ENCODE measurements around the gene ZNF672.
"Not testable (repeated sequence)": the region's sequence is repeated elsewhere in the genome, so short reads cannot be mapped to it uniquely, and the experiment has no call there.

The ZNF672 gene

DNA sequence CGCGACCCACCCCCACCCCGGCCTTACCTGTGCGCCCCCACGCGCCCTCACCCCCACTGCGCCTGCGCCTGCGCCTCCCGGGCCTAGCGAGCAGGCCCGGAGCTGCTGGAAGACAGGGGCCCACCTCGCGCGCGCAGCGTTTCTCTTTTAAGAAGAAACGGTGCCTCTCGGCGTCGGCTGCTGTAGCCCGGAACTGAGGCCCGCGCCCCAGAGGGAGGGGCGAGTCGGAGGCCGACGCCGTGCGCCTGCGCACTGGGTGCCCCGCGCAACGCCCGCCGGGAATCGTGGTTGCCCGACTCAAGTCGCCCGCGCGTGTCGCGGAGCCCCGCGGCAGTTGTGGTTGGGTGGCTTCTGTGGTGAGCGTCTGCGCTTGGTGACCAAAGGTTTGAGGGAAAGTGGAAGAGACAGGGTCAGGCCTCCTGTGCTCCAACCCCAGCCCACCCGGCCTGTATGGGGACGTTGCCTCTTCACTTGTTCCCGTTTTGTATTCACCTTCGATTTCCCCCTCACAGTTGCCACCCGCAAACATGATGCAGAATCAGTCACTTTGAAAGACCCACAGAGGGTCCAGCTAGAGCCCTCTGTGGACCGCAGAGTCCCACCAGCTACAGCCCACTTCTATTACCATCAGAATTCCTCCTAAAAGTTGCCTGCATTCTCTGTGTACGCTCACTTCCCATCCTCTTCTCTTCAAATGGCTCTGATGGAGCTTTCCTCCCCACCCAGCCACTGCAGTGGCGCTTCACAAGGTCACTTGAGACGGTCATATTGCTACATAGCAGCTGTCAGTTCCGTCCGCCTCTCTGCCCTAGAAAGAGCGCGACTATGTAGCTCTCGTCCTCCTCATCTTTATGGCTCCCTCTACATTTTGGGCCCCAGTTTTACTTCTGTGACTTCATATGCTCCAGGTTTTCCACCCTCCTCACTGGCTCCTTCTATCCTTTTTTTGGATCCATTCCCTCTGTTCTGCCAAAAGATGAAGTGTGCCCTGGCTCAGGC lies 21.2 kb downstream of the ZNF672 start, which contains the start of gene ZNF692:
ZNF692 (minus strand) TSS at position 195 of the 999 bp plus-strand sequence. CDS start 776 bp downstream, outside the sequence.
- H3K9me3 Mint-ChIP-seq, result no peaks in the 10 kb centered on the region
- H3K4me3 Mint-ChIP-seq, result peak within 1 kb of the TSS; percentile 82
- no peaks in the 10 kb centered on the region for H3K27me3 Mint-ChIP-seq
- peak within 1 kb of the TSS; percentile 95 for H3K27ac Mint-ChIP-seq
- H3K36me3 Mint-ChIP-seq, result peaks cover 6% of the 10 kb centered on the region
- peaks cover 47% of the 10 kb centered on the region for H3K4me1 Mint-ChIP-seq
- DNase-seq (ENCODE audit: low spot score in 2 of 2) (peak; percentile 95 to 96), ATAC-seq (ENCODE audit: low read depth) (peak; percentile 88)

DNA sequence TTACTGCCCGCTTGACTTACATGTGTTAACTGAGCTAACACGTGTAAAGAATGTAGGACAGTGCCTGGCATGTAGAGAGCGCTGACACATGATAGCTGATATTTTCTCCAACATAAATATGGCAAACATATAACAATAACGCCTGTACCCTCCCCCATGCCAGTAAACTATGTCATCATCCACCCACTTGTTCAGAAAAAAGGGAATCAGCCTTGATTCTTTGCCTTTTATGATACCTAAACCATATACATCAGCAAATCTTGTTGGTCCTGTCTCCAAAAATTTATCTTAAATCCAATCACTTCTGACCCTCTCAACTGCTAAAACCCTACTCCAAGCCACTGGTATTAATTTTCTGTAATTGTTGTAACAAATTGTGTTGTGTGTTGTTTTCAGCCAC lies 22.0 kb downstream of the ZNF672 start:
- DNase-seq (ENCODE audit: low spot score in 2 of 2), result no peak
- H3K4me3 Mint-ChIP-seq, result peak overlapping the region; percentile 82

DNA sequence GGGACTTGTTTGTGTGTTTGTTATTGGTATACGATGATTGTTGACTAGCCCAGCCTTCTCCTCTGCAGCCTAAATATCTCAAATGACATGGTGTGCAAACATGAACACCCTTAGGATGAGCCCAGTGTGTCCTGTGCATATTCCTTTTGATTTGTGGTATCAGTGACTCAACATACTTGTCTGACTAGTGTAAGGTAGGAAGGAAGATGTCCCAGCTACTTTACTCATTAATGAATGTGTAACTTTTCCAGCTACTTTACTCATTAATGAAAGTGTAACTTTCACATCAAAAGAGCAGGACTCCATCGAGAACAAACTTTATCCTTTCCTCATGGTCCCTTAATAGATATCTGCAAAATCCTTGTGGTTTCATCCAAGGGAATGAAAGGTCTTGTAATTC lies 23.6 kb downstream of the ZNF672 start:
- DNase-seq (ENCODE audit: low spot score in 2 of 2) (no peak), ATAC-seq (ENCODE audit: low read depth) (no peak)
- no peaks in the 10 kb centered on the region for H3K27me3 Mint-ChIP-seq
- H3K9me3 Mint-ChIP-seq, result no peaks in the 10 kb centered on the region
- H3K27ac Mint-ChIP-seq, result no peak overlapping the region
- no peak overlapping the region for H3K4me3 Mint-ChIP-seq
- H3K4me1 Mint-ChIP-seq, result peaks cover 37% of the 10 kb centered on the region
- H3K36me3 Mint-ChIP-seq, result no peaks in the 10 kb centered on the region

More for the DNA sequence above, 22.0 kb downstream of the ZNF672 start:
- H3K36me3 Mint-ChIP-seq, result peaks cover 5% of the 10 kb centered on the region
- peaks cover 42% of the 10 kb centered on the region for H3K4me1 Mint-ChIP-seq
- peak overlapping the region; percentile 95 for H3K27ac Mint-ChIP-seq
- no peaks in the 10 kb centered on the region for H3K27me3 Mint-ChIP-seq
- no peaks in the 10 kb centered on the region for H3K9me3 Mint-ChIP-seq
- no peak for ATAC-seq (ENCODE audit: low read depth)

DNA sequence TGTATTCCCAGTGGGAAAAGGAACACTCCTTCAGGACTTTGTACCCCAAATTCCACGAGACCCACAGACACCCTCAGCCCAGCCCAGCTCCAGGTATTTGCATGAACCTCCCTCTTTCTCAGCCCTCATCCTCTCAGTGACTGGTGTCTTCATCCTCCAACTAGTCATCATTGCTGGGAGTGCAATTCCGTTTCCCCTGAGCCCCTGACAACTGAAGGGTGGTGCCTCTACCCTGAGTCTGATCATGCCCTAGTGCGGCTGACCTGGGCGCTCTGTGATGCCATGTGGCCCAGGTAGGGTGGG lies 24.6 kb downstream of the ZNF672 start:
- Mint-ChIP-seq H3K4me1 (peaks cover 35% of the 10 kb centered on the region), H3K27me3 (no peaks in the 10 kb centered on the region), H3K27ac (peak overlapping the region; percentile 58), H3K36me3 (no peaks in the 10 kb centered on the region), H3K4me3 (peak overlapping the region; percentile 91), H3K9me3 (no peaks in the 10 kb centered on the region)
- no peak for DNase-seq (ENCODE audit: low spot score in 2 of 2)
- ATAC-seq (ENCODE audit: low read depth), result no peak

DNA sequence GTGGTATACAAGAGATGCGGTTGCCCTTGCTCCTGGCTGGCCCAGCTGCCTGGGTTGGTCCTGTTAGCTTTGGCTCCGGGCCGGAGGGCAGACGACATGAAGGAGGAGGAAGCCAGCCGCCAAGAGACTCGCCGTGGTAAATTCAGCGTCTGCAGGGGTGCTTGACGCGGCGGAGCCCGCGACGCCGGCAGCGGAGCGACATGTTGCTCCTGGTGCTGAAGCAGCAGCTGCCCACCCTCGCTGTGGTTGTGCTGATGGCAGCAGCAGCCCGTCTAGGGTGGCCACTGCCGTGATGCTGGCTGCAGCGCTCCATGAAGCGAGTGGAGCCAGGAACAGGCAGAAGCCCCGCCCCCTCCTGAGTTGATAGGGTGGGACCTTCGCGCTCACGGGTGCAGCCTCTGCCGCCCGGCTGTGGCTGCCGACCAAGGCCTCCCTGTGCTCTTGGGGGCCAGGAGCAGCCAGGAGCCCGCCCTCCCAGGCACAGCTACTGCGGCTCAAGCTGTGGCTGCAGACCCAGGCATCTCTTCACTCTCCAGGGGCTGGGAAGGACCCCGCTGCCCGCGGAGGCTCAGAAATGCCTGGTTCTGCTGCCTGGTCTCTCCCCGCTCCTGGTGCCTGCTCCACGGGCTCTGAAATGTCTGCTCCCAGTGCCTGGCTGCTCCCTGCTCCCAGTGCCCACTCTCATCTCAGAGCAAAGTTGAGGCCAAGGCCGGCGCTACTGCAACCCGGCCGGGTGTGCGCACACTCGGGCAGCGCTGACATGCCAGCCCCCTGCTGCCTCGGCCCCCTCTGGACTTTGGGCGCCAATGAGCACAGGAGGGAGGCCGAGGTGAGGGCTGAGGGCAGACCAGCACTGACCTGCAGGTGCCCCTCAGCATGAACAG lies 25.2 kb downstream of the ZNF672 start:
- peak; percentile 35 for ATAC-seq (ENCODE audit: low read depth)
- peak overlapping the region; percentile 91 for H3K4me3 Mint-ChIP-seq
- H3K4me1 Mint-ChIP-seq, result peaks cover 33% of the 10 kb centered on the region
- peak overlapping the region; percentile 68 for H3K27ac Mint-ChIP-seq
- H3K27me3 Mint-ChIP-seq, result no peaks in the 10 kb centered on the region
- peak; percentile 46 to 57 for DNase-seq (ENCODE audit: low spot score in 2 of 2)
- H3K9me3 Mint-ChIP-seq, result no peaks in the 10 kb centered on the region
- no peaks in the 10 kb centered on the region for H3K36me3 Mint-ChIP-seq

DNA sequence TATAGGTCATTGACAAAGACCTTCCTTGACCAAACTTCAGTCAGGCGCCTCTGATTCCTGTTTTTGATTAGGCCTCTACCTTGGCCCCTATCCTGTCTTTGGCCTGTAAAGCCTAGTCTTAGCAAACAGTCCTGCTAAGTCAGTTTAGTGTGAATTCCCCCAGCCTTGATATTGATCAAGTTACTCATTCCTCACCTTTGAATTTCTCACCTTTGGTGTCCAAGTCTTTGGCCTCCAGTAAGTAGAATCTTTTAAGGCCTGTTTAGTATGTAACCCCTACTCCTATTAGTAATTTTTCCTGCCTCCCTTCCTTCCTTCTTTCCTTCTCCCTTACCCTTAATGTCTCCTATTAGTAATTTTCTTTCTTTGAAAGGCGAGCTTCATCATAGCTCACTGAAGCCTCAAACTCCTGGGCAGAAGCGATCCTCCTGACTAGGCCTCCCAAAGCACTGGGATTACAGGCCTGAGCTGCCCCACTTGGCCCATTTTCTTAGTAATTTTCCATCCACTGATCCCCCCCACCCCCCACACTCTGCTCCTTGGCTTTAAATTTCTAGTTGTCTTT lies 33.9 kb downstream of the ZNF672 start:
- no peak overlapping the region for H3K4me3 Mint-ChIP-seq
- H3K36me3 Mint-ChIP-seq, result no peaks in the 10 kb centered on the region
- H3K4me1 Mint-ChIP-seq, result peaks cover 15% of the 10 kb centered on the region
- DNase-seq (ENCODE audit: low spot score in 2 of 2) (no peak), ATAC-seq (ENCODE audit: low read depth) (no peak)
- no peaks in the 10 kb centered on the region for H3K9me3 Mint-ChIP-seq
- H3K27ac Mint-ChIP-seq, result no peak overlapping the region
- no peaks in the 10 kb centered on the region for H3K27me3 Mint-ChIP-seq

DNA sequence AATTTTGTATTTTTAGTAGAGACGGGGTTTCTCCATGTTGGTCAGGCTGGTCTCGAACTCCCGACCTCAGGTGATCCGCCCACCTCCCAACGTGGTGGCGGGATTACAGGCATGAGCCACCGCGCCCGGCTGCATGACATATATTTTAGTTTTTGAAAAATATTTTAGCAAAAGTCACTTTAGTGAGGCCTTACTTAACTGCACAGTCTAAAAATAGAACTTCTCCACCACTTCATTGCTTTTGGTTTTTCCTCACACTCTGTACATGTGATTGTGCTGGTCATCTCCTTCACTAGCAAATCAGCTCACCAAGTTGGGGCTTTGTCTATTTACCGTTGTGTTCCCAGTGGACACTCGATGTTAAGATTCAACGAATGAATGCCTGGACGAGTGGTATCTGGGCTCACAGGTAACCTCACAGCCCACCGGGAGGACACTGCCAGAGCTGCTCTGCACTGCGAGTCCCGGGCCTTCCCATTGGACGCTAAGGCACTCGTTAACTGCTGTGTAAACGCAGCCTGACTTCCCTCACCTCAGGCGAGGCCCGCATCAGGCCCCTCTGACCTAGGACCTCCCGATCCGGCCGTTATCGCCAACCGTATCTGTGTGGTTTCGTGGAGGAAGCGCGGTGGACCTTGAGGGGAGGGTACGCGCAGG lies 34.9 kb downstream of the ZNF672 start:
- DNase-seq (ENCODE audit: low spot score in 2 of 2), result peak in 1 of 2 donors; percentile 47
- Mint-ChIP-seq H3K4me1 (peaks cover 15% of the 10 kb centered on the region), H3K9me3 (no peaks in the 10 kb centered on the region), H3K36me3 (no peaks in the 10 kb centered on the region), H3K27me3 (no peaks in the 10 kb centered on the region), H3K4me3 (peak overlapping the region; percentile 97), H3K27ac (peak overlapping the region; percentile 99)
- peak; percentile 9 for ATAC-seq (ENCODE audit: low read depth)

DNA sequence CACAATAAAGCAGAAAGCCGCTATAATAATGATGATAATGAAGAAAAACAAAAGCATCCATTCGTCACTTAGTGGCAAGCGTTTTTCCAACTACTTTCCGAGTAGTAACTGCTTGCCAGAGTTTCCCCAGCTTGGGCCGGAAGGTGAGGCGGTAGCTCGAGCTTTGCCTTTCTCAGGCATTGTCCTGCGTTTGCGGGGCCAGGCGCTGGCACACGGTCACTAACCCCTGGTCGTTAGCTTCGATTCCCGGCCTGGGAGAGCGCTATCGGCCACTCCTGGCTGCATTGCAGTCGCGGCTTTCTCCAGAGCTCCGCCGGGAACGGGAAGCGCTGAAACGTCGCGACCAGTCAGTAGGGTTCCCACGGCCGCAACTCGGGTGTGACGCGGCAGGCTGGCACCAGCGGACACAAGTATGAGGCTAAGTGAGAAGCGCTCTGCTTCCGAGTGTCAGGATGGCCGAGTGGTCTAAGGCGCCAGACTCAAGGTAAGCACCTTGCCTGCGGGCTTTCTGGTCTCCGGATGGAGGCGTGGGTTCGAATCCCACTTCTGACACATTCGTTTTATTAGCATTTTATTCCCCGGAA lies 35.5 kb downstream of the ZNF672 start:
- Mint-ChIP-seq H3K4me3 (peak overlapping the region; percentile 97), H3K36me3 (no peaks in the 10 kb centered on the region), H3K27me3 (no peaks in the 10 kb centered on the region), H3K4me1 (peaks cover 15% of the 10 kb centered on the region), H3K27ac (peak overlapping the region; percentile 99), H3K9me3 (no peaks in the 10 kb centered on the region)
- ATAC-seq (ENCODE audit: low read depth) (peak; percentile 77), DNase-seq (ENCODE audit: low spot score in 2 of 2) (peak; percentile 73 to 99)

DNA sequence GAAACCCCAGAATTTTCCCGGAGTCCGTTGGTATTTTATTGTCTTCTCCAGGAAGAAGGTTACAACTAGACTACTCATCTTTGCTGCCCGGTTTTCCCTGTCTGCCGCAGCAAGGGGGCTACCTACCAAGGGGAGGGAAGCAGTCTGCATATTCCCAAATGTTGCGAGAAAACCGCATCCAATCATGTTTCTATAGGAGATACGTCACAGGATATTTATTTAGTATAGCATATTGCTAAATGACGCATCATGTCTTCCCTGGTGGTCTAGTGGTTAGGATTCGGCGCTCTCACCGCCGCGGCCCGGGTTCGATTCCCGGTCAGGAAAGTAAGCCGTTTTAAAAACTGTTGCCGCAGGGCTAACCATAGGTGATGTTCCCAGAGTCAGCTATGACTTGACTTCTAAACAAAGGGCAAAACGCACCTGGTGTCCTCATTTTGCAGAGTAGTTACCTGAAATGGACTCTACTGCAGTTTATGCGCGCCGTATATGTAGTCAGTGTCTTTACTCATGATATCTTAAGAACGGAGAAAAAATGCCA lies 36.0 kb downstream of the ZNF672 start:
- Mint-ChIP-seq H3K27me3 (no peaks in the 10 kb centered on the region), H3K4me1 (peaks cover 15% of the 10 kb centered on the region), H3K36me3 (no peaks in the 10 kb centered on the region), H3K9me3 (no peaks in the 10 kb centered on the region), H3K4me3 (peak overlapping the region; percentile 97), H3K27ac (peak overlapping the region; percentile 99)
- peak; percentile 80 to 88 for DNase-seq (ENCODE audit: low spot score in 2 of 2)
- peak; percentile 73 for ATAC-seq (ENCODE audit: low read depth)

DNA sequence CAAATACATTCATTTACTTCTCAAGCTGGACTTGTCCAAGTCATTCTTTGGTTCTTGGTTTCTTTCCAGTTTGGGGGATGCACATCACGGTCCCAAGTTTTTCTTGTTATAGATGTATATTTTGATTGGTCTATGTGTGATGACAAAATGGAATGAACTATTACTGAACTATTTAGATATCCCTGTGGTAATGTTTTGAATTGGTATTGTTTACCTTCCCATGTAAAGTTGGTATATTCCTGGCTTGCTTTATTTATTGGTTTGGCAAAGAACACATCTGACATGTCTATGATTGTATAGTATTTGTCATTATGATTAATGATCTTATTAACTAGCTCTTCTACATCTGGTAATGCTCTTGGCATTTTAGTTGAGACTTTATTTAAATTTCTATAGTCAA lies 43.2 kb downstream of the ZNF672 start:
- no peak for DNase-seq (ENCODE audit: low spot score in 2 of 2)
- no peak for ATAC-seq (ENCODE audit: low read depth)
- peaks cover 1% of the 10 kb centered on the region for H3K9me3 Mint-ChIP-seq
- H3K4me3 Mint-ChIP-seq, result no peak overlapping the region
- H3K36me3 Mint-ChIP-seq, result no peaks in the 10 kb centered on the region
- H3K27me3 Mint-ChIP-seq, result no peaks in the 10 kb centered on the region
- no peak overlapping the region for H3K27ac Mint-ChIP-seq
- peaks cover 9% of the 10 kb centered on the region for H3K4me1 Mint-ChIP-seq

DNA sequence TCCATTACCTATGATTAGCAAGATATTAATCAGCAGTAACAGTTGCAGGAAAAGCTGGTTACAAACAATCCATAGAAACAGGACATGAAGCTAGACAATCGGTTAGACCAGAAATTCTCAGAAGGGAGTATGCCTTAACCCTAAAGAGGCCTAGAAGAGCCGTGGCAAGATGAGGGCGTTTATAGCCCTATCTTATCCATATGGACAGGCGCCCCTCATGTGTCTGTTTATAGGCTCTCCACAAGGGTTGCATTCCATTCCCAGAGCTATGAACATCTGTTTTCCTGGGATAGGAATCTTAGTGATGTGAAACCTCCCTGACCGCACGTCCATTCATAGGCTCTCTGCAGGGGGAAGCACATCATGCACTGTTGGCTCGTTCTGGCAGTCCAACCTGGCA lies 44.4 kb downstream of the ZNF672 start:
- H3K9me3 Mint-ChIP-seq; H3K36me3 Mint-ChIP-seq; H3K4me3 Mint-ChIP-seq; H3K27ac Mint-ChIP-seq; H3K27me3 Mint-ChIP-seq; DNase-seq (ENCODE audit: low spot score in 2 of 2); ATAC-seq (ENCODE audit: low read depth): not testable (repeated sequence)
- H3K4me1 Mint-ChIP-seq, result peaks cover 15% of the 10 kb centered on the region

DNA sequence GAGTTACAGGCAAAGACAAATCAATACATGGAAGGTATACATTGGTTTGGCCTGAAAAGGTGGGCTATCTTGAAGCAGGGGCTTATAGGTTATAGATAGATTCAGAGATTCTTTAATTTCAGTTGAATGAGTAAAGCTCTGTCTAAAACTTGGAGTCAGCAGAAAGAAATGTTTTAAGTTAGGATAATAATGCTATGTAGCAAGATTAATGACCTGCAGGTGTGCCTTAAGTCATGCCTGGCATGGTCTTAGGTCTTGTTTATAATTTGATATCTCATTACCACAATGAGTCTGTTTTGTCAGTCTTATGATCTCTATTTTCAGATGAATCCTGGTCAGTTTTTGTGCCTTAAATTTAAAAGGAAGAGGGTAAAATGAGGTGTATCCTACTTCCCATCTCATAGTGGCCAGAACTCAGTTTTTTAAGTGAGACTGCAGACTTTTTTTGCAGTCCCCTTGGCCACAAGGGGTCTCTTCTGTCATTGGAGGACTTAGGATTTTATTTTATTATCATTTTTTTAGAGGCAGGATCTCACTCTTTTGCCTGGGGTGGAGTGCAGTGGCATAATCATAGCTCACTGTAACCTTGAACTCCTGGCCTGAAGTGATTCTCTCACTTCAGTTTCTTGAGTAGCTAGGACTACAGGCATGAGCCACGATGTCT lies 46.7 kb downstream of the ZNF672 start:
- Mint-ChIP-seq H3K4me3 (no peak overlapping the region), H3K27me3 (no peaks in the 10 kb centered on the region), H3K27ac (no peak overlapping the region), H3K9me3 (peaks cover 1% of the 10 kb centered on the region), H3K4me1 (peaks cover 15% of the 10 kb centered on the region), H3K36me3 (no peaks in the 10 kb centered on the region)
- ATAC-seq (ENCODE audit: low read depth) (no peak), DNase-seq (ENCODE audit: low spot score in 2 of 2) (no peak)

All from memory B cell (primary cell).